HCT116 (cell line): ENCODE data around the gene ARHGAP33. TPM values are rescaled to one million over a fixed set of nuclear protein-coding genes. Genes with fewer than 3 reads are reported as not detected.

Experiments used
- ATAC-seq: fragments of 200-7000 bp; cut with Tn5 transposase; 2 replicates; pipeline ENCODE4 v1.9.1; 2020; ENCODE audit warnings: mild to moderate bottlenecking, moderate library complexity
- BruUV-seq: library from RNA; stranded (reverse); fragments of 400-500 nt; replicated peaks from 2 replicates; lab custom pipeline; 2021; lab: Mats Ljungman, UMichigan
- CTCF ChIA-PET: fragments of 300-600 bp; sonication (Branson Sonifier 250); formaldehyde crosslinking; loops from one replicate; lab custom pipeline; 2021; ENCODE audit warnings: antibody characterized with exemption; lab: Charles Lee
- POLR2A ChIA-PET: fragments of 300-600, 350-600 bp; sonication (Branson Sonifier 250); formaldehyde crosslinking; loops from one replicate; lab custom pipeline; 2021; ENCODE audit warnings: antibody characterized with exemption; lab: Charles Lee
- RAD21 ChIA-PET, 2 experiments: fragments of 300-600 bp; sonication (Branson Sonifier 250); formaldehyde crosslinking; loops; one replicate each; lab custom pipeline; 2023; ENCODE audit warnings: low total read pairs in 2 of 2; ENCODE audit not compliant: uncharacterized antibody in 2 of 2, unreplicated experiment in 2 of 2, low non-redundant PET in 1 of 2; lab: Charles Lee
- DNase-seq: peaks from one replicate; pipeline ENCODE4 v3.0.0-alpha.2; 2010; ENCODE audit warnings: low read depth, low spot score
- H2AFZ ChIP-seq: fragments of 200-600 bp; shearing (Covaris generic), sonication (generic); 2 replicates; pipeline ENCODE4 v1.6.1; 2017; ENCODE audit warnings: low read depth, mixed run types, mixed read lengths, antibody characterized with exemption, low read length; ENCODE audit not compliant: poor library complexity, severe bottlenecking
- H3K27ac ChIP-seq: 2 replicates; pipeline ENCODE4 v1.5.1; 2012; ENCODE audit warnings: low read depth, low read length
- H3K27me3 ChIP-seq: fragments of 200-600 bp; sonication (generic); 2 replicates; pipeline ENCODE4 v1.6.1; 2016; ENCODE audit warnings: mixed run types, low read length, mixed read lengths; ENCODE audit not compliant: insufficient read depth
- H3K36me3 ChIP-seq, 2 experiments: fragments of 200-500 bp in 1 of 2; fragments of 200-600 bp in 1 of 2; sonication (Bioruptor generic) in 1 of 2; sonication (generic) in 1 of 2; 2 replicates each; pipeline versions ENCODE4 v1.5.1 to v1.6.1; 2014 to 2016; ENCODE audit warnings: low read length in 2 of 2, inconsistent platforms in 1 of 2, mixed read lengths in 1 of 2, mixed run types in 1 of 2; ENCODE audit not compliant: insufficient read depth in 2 of 2, control insufficient read depth in 1 of 2
- H3K4me1 ChIP-seq, 2 experiments: fragments of 200-600 bp in 1 of 2; sonication (generic) in 1 of 2; 2 replicates each; pipeline versions ENCODE4 v1.5.1 to v1.6.1; 2012 to 2017; ENCODE audit warnings: low read length in 2 of 2, inconsistent platforms in 1 of 2, mild to moderate bottlenecking in 1 of 2, mixed read lengths in 1 of 2, mixed run types in 1 of 2, moderate library complexity in 1 of 2; ENCODE audit not compliant: insufficient read depth in 2 of 2, control insufficient read depth in 1 of 2
- H3K4me2 ChIP-seq: fragments of 200-600 bp; sonication (generic); 2 replicates; pipeline ENCODE4 v1.6.1; 2017; ENCODE audit warnings: mixed run types, low read length, mixed read lengths
- H3K4me3 ChIP-seq, 2 experiments: fragments of 200-600 bp in 1 of 2; sonication (generic) in 1 of 2; replicated peaks in 1 of 2; 2 replicates each; pipeline ENCODE4 v1.5.1; 2011 to 2016; ENCODE audit warnings: low read length in 2 of 2, control low read depth in 1 of 2, low read depth in 1 of 2, mild to moderate bottlenecking in 1 of 2, mixed read lengths in 1 of 2, mixed run types in 1 of 2
- H3K79me2 ChIP-seq: fragments of 200-600 bp; sonication (generic); 2 replicates; pipeline ENCODE4 v1.6.1; 2017; ENCODE audit warnings: mild to moderate bottlenecking, mixed run types, low read length, moderate library complexity, mixed read lengths; ENCODE audit not compliant: insufficient read depth
- H3K9ac ChIP-seq: fragments of 200-600 bp; sonication (generic); 2 replicates; pipeline ENCODE4 v1.6.1; 2016; ENCODE audit warnings: low read length, mixed read lengths
- H3K9me2 ChIP-seq: fragments of 200-600 bp; sonication (generic), shearing (Covaris generic); 2 replicates; pipeline ENCODE4 v1.6.1; 2017; ENCODE audit warnings: mixed run types, mild to moderate bottlenecking, moderate library complexity; ENCODE audit not compliant: insufficient read depth
- H3K9me3 ChIP-seq, 2 experiments: fragments of 200-500 bp in 1 of 2; fragments of 200-600 bp in 1 of 2; sonication (Bioruptor generic) in 1 of 2; sonication (generic) in 1 of 2; 2 replicates each; pipeline ENCODE4 v1.6.1; 2014 to 2017; ENCODE audit warnings: low read length in 2 of 2, mixed read lengths in 2 of 2, inconsistent platforms in 1 of 2, low read depth in 1 of 2, mild to moderate bottlenecking in 1 of 2, mixed run types in 1 of 2, moderate library complexity in 1 of 2; ENCODE audit not compliant: control insufficient read depth in 1 of 2, insufficient read depth in 1 of 2
- H4K20me1 ChIP-seq: fragments of 200-600 bp; sonication (generic), shearing (Covaris generic); 2 replicates; pipeline ENCODE4 v1.6.1; 2017; ENCODE audit warnings: mixed run types, mild to moderate bottlenecking, moderate library complexity; ENCODE audit not compliant: insufficient read depth
- CEBPB ChIP-seq: IDR thresholded peaks from 2 replicates; pipeline ENCODE4 v1.6.1; 2012; ENCODE audit warnings: low read depth
- EZH2 ChIP-seq: fragments of 200-600 bp; sonication (generic); IDR thresholded peaks from 2 replicates; pipeline ENCODE4 v1.6.1; 2017; ENCODE audit warnings: antibody characterized with exemption, mixed run types
- SIN3A ChIP-seq: IDR thresholded peaks from 2 replicates; pipeline ENCODE4 v1.6.1; 2012; ENCODE audit warnings: low read depth
- SRF ChIP-seq: IDR thresholded peaks from 2 replicates; pipeline ENCODE4 v1.6.1; 2012; ENCODE audit warnings: low read depth
- TCF7L2 ChIP-seq: IDR thresholded peaks from 2 replicates; pipeline ENCODE4 v1.7.0; 2011; ENCODE audit warnings: borderline replicate concordance, inconsistent platforms; ENCODE audit not compliant: insufficient read depth, insufficient read length; ENCODE audit errors: extremely low read depth
- YY1 ChIP-seq: IDR thresholded peaks from 2 replicates; pipeline ENCODE4 v1.6.1; 2011; ENCODE audit warnings: low read length, low read depth, moderate library complexity, mild to moderate bottlenecking; ENCODE audit not compliant: insufficient replicate concordance; ENCODE audit errors: extremely low read depth
- ZFX ChIP-seq: fragments of 450-650 bp; IDR thresholded peaks from 2 replicates; pipeline ENCODE4 v1.6.1; 2017
- ZNF274 ChIP-seq: fragments of 200-500 bp; sonication (Bioruptor generic); IDR thresholded peaks from 2 replicates; pipeline ENCODE4 v1.6.1; 2014; ENCODE audit warnings: mild to moderate bottlenecking, low read depth, low read length, inconsistent platforms
- intact Hi-C: fragments of 100-400 bp; cut with micrococcal nuclease; formaldehyde crosslinking; loops from 2 replicates; pipeline ENCODE4 v1.10.0; 2022
- total RNA-seq: library from RNA; stranded (reverse); gene quantifications from one replicate; pipeline ENCODE4 v1.2.1, GENCODE V29; 2021; ENCODE audit not compliant: unreplicated experiment
- TF ChIP-seq, protein P1 (sequence below): IDR thresholded peaks from 2 replicates; pipeline ENCODE4 v1.6.1; 2012; ENCODE audit warnings: low read depth
- TF ChIP-seq, protein P2 (sequence below), 3 experiments: fragments of 200-600 bp in 1 of 3; sonication (generic) in 1 of 3; IDR thresholded peaks in 2 of 3; conservative IDR thresholded peaks in 1 of 3; 2 replicates each; pipeline ENCODE4 v1.5.1; 2012 to 2017; ENCODE audit warnings: low read depth in 2 of 3, low read length in 2 of 3, antibody characterized with exemption in 1 of 3, borderline replicate concordance in 1 of 3, control low read depth in 1 of 3, mild to moderate bottlenecking in 1 of 3, mixed read lengths in 1 of 3, mixed run types in 1 of 3, moderate library complexity in 1 of 3; ENCODE audit not compliant: insufficient read depth in 1 of 3

ARHGAP33 gene
- total RNA-seq, 1 experiment from 2014 or later = 30.2 TPM

DNA sequence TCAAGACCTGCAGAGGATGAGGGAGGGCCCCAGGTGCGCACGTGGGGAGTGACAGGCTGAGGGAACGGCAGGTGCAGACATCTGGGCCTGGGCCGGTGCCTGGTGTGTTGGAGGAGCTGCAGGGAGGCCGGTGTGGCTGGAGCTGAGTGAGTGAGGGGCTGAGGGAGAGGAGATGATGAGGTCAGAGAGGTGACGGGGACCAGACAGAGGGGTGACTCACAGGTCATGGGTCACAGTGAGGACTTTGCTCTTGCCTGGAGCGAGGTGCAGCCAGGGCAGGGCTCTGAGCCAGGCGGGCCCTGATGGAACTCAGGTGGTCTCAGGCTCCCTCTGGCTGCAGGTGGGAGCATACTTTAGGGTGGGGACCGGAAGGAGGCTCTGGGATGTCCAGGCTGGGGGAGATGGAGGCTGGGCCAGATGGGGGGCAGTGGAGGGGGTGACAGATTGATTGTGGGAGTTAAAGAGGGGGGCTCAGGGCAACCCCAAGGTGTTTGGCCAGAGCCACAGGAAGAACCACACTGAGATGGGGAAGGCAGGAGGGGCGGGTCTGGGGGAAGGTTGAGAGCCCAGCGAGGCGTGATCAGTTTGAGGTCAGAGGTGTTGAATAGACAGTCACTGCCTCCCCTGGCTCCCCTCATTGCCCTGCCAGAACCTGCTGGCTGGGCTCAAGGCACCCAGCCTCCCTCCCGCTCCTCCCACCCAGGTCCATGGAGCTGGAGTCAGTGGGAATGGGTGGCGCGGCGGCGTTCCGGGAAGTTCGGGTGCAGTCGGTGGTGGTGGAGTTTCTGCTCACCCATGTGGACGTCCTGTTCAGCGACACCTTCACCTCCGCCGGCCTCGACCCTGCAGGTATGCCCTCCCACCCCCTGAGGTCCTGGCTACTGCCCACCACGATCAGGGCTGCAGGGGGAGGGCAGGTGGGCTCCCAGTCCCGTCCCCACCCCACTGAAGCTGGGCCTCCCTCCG is 8.4 kb downstream of the ARHGAP33 start:
- no peak overlapping the region for H3K9ac ChIP-seq
- no peaks in the 10 kb centered on the region for H3K27me3 ChIP-seq
- TF ChIP-seq SRF (no peak), TCF7L2 (no peak)
- intact Hi-C loops = no loop called here
- H3K9me2 ChIP-seq = no peaks in the 10 kb centered on the region
- RAD21 ChIA-PET = no interaction called here
- no peak for DNase-seq
- no peaks in the 10 kb centered on the region for H4K20me1 ChIP-seq
- peaks cover 2 to 4% of the 10 kb centered on the region in 2 experiments; a peak in 2 of 4 replicates for H3K36me3 ChIP-seq
- CTCF ChIA-PET = no interaction called here
- H3K4me1 ChIP-seq = no peaks in the 10 kb centered on the region
- no peak for ATAC-seq
- no peak overlapping the region for H3K4me2 ChIP-seq
- POLR2A ChIA-PET = interaction anchor here (0.6 to 1.3 kb wide), 2 partner anchors 11 to 17 kb away, joined by 3 to 4 read pairs; no protein-coding TSS in a partner anchor
- H3K9me3 ChIP-seq = no peaks in the 10 kb centered on the region
- H2AFZ ChIP-seq = no peak overlapping the region
- no peak overlapping the region for H3K4me3 ChIP-seq
- no peaks in the 10 kb centered on the region for H3K79me2 ChIP-seq
- no peak overlapping the region for H3K27ac ChIP-seq
- no TSS peak for BruUV-seq

DNA sequence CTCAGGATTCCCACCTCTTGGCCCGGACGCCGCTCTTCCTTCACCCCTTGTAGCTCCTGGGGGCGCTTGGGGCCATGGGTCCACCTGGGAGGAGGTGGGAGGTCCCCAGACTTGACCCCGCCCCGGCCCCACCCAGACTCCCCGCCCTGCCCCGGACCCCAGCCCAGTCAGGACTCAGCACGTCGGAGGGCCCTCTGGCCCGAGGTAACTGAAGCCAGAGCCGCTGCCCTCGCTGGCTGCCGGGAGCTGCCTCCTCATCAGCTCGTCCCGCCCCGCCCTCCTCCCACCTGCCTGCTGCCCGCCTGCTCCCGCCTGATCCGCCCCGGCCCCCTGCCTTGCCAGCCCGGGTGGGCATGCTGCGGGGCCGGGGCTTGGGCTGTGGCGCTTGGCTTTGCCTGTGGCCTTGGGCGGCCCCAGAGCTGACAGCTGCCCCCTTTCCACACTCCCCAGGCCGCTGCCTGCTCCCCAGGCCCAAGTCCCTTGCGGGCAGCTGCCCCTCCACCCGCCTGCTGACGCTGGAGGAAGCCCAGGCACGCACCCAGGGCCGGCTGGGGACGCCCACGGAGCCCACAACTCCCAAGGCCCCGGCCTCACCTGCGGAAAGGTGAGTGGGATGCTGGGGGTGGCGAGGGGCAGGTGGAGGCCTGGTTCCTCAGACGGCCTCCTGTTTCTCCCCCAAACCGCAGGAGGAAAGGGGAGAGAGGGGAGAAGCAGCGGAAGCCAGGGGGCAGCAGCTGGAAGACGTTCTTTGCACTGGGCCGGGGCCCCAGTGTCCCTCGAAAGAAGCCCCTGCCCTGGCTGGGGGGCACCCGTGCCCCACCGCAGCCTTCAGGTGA is 9.4 kb downstream of the ARHGAP33 start:
- Histone ChIP-seq H3K9ac (no peak overlapping the region), H4K20me1 (no peaks in the 10 kb centered on the region), H3K79me2 (no peaks in the 10 kb centered on the region), H2AFZ (no peak overlapping the region), H3K9me2 (no peaks in the 10 kb centered on the region), H3K27me3 (no peaks in the 10 kb centered on the region), H3K4me2 (no peak overlapping the region), H3K27ac (no peak overlapping the region), H3K4me1 (no peaks in the 10 kb centered on the region), H3K36me3 (peaks cover 2 to 4% of the 10 kb centered on the region in 2 experiments; a peak in 2 of 4 replicates), H3K4me3 (no peak overlapping the region), H3K9me3 (no peaks in the 10 kb centered on the region)
- BruUV-seq = no TSS peak
- ChIA-PET POLR2A (interaction anchor here (0.6 to 1.3 kb wide), 2 partner anchors 12 to 18 kb away, joined by 3 to 4 read pairs; no protein-coding TSS in a partner anchor), RAD21 (no interaction called here), CTCF (no interaction called here)
- ATAC-seq (no peak), DNase-seq (no peak)
- intact Hi-C loops = no loop called here
- TF ChIP-seq ZNF274 (no peak), SIN3A (no peak), SRF (no peak), CEBPB (no peak), ZFX (no peak), YY1 (no peak), EZH2 (no peak)
- TF ChIP-seq, protein P1, sequence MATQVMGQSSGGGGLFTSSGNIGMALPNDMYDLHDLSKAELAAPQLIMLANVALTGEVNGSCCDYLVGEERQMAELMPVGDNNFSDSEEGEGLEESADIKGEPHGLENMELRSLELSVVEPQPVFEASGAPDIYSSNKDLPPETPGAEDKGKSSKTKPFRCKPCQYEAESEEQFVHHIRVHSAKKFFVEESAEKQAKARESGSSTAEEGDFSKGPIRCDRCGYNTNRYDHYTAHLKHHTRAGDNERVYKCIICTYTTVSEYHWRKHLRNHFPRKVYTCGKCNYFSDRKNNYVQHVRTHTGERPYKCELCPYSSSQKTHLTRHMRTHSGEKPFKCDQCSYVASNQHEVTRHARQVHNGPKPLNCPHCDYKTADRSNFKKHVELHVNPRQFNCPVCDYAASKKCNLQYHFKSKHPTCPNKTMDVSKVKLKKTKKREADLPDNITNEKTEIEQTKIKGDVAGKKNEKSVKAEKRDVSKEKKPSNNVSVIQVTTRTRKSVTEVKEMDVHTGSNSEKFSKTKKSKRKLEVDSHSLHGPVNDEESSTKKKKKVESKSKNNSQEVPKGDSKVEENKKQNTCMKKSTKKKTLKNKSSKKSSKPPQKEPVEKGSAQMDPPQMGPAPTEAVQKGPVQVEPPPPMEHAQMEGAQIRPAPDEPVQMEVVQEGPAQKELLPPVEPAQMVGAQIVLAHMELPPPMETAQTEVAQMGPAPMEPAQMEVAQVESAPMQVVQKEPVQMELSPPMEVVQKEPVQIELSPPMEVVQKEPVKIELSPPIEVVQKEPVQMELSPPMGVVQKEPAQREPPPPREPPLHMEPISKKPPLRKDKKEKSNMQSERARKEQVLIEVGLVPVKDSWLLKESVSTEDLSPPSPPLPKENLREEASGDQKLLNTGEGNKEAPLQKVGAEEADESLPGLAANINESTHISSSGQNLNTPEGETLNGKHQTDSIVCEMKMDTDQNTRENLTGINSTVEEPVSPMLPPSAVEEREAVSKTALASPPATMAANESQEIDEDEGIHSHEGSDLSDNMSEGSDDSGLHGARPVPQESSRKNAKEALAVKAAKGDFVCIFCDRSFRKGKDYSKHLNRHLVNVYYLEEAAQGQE = no peak
- TF ChIP-seq, protein P2, sequence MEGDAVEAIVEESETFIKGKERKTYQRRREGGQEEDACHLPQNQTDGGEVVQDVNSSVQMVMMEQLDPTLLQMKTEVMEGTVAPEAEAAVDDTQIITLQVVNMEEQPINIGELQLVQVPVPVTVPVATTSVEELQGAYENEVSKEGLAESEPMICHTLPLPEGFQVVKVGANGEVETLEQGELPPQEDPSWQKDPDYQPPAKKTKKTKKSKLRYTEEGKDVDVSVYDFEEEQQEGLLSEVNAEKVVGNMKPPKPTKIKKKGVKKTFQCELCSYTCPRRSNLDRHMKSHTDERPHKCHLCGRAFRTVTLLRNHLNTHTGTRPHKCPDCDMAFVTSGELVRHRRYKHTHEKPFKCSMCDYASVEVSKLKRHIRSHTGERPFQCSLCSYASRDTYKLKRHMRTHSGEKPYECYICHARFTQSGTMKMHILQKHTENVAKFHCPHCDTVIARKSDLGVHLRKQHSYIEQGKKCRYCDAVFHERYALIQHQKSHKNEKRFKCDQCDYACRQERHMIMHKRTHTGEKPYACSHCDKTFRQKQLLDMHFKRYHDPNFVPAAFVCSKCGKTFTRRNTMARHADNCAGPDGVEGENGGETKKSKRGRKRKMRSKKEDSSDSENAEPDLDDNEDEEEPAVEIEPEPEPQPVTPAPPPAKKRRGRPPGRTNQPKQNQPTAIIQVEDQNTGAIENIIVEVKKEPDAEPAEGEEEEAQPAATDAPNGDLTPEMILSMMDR (IDR thresholded peaks at IDR 0.05 in 2 of 3, conservative IDR thresholded peaks at IDR 0.05 in 1 of 3; ENCODE audit: borderline replicate concordance in 1 of 3, insufficient read depth in 1 of 3, low read depth in 2 of 3, low read length in 2 of 3) = no peak
